ENCODE results near the gene CRYGN. TPM values are rescaled to one million over a fixed set of nuclear protein-coding genes. Genes with fewer than 3 reads are reported as not detected.

CRYGN gene
- polyA plus RNA-seq, 3 donors: not detected

DNA sequence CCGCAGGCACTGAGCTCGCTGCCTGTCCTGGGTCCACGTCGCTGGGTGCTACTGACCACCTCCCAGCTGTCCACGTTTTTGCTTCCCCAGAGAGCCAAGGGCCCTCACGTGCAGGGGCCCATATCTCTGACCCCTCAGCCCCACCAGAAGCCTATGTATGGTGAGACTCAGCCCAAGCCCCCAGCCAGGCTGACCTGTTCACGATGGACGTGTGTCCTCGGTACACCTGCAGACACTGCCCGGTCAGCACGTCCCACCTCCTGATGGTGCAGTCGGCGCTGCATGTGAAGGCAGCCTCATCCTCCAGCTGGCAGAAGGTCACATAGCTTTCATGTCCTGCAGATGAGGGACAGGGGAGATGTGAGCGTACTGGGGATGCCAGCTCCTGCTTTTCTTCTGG, 40.0 kb downstream of the CRYGN start:
- Mint-ChIP-seq H3K9me3 (peaks cover 9 to 18% (median 11%) of the 10 kb centered on the region in 7 donors), H3K4me3 (no peak overlapping the region), H3K27ac (no peak overlapping the region), H3K4me1 (peaks cover 21% of the 10 kb centered on the region), H3K27me3 (ENCODE audit: low read depth in 3 of 3) (peaks cover 8 to 14% (median 11%) of the 10 kb centered on the region in 3 donors), H3K36me3 (no peaks in the 10 kb centered on the region)
- Histone ChIP-seq H2AFZ (ENCODE audit: insufficient read depth, low read depth, low read length, poor library complexity, severe bottlenecking) (no peak overlapping the region), H3K79me2 (ENCODE audit: insufficient read depth, low read length) (no peaks in the 10 kb centered on the region), H3K36me3 (replicated peaks in 1 of 2; ENCODE audit: control insufficient read depth in 1 of 2, insufficient read depth in 2 of 2, low read length in 2 of 2) (no peaks in the 10 kb centered on the region), H4K20me1 (ENCODE audit: insufficient read depth, low read length) (no peaks in the 10 kb centered on the region), H3K27ac (ENCODE audit: low read depth in 1 of 2, low read length in 2 of 2) (no peak overlapping the region), H3K4me1 (ENCODE audit: control insufficient read depth in 1 of 2, insufficient read depth in 2 of 2, low read length in 2 of 2) (peaks cover 12 to 22% of the 10 kb centered on the region in 2 donors), H3K27me3 (ENCODE audit: control insufficient read depth in 2 of 2, insufficient read depth in 2 of 2, low read length in 2 of 2) (no peaks in the 10 kb centered on the region), H3K9me3 (replicated peaks in 1 of 2; ENCODE audit: control insufficient read depth in 1 of 2, insufficient read depth in 1 of 2, low read length in 2 of 2) (peaks cover 7 to 13% of the 10 kb centered on the region in 2 donors), H3K9ac (ENCODE audit: insufficient read depth, low read length, poor library complexity, severe bottlenecking) (no peak overlapping the region), H3K4me2 (replicated peaks; ENCODE audit: extremely low read depth, low read length, poor library complexity, severe bottlenecking) (no peak overlapping the region), H3K4me3 (replicated peaks in 1 of 3; ENCODE audit: low read depth in 2 of 3, low read length in 3 of 3) (no peak overlapping the region)
- TF ChIP-seq CTCF (IDR thresholded peaks at IDR 0.05): no peak
- intact Hi-C loops (cut with micrococcal nuclease): no loop called here
- 97% methylated on average over 14 of the region's 14 CpGs for WGBS (ENCODE audit: insufficient coverage)
- no peak for DNase-seq

- Histone ChIP-seq H3K9me3 (replicated peaks in 1 of 2; ENCODE audit: control insufficient read depth in 1 of 2, insufficient read depth in 1 of 2, low read length in 2 of 2) (peaks cover 7 to 13% of the 10 kb centered on the region in 2 donors), H3K9ac (ENCODE audit: insufficient read depth, low read length, poor library complexity, severe bottlenecking) (no peak overlapping the region), H3K27ac (ENCODE audit: low read depth in 1 of 2, low read length in 2 of 2) (no peak overlapping the region), H3K4me3 (replicated peaks in 1 of 3; ENCODE audit: low read depth in 2 of 3, low read length in 3 of 3) (no peak overlapping the region), H2AFZ (ENCODE audit: insufficient read depth, low read depth, low read length, poor library complexity, severe bottlenecking) (no peak overlapping the region), H3K79me2 (ENCODE audit: insufficient read depth, low read length) (no peaks in the 10 kb centered on the region), H3K27me3 (ENCODE audit: control insufficient read depth in 2 of 2, insufficient read depth in 2 of 2, low read length in 2 of 2) (no peaks in the 10 kb centered on the region), H3K4me2 (replicated peaks; ENCODE audit: extremely low read depth, low read length, poor library complexity, severe bottlenecking) (no peak overlapping the region), H3K36me3 (replicated peaks in 1 of 2; ENCODE audit: control insufficient read depth in 1 of 2, insufficient read depth in 2 of 2, low read length in 2 of 2) (no peaks in the 10 kb centered on the region), H4K20me1 (ENCODE audit: insufficient read depth, low read length) (no peaks in the 10 kb centered on the region), H3K4me1 (ENCODE audit: control insufficient read depth in 1 of 2, insufficient read depth in 2 of 2, low read length in 2 of 2) (peaks cover 7 to 16% of the 10 kb centered on the region in 2 donors)
- DNase-seq: no peak
- no peak for TF ChIP-seq CTCF (IDR thresholded peaks at IDR 0.05)
- Mint-ChIP-seq H3K27ac (no peak overlapping the region), H3K36me3 (no peaks in the 10 kb centered on the region), H3K9me3 (peaks cover 9 to 18% (median 11%) of the 10 kb centered on the region in 7 donors), H3K4me3 (no peak overlapping the region), H3K27me3 (ENCODE audit: low read depth in 3 of 3) (peaks cover 9 to 13% (median 12%) of the 10 kb centered on the region in 3 donors), H3K4me1 (peaks cover 16% of the 10 kb centered on the region)
- intact Hi-C loops (cut with micrococcal nuclease): no loop called here
- WGBS (ENCODE audit: insufficient coverage): 91% methylated on average over 5 of the region's 7 CpGs
Observed at GRCh38 chr7:151399305-151399601, 40.7 kb downstream of the CRYGN start.
